Natural killer cell (primary cell): ENCODE results near the gene SMAD3. TPM values are rescaled to one million over a fixed set of nuclear protein-coding genes. Genes with fewer than 3 reads are reported as not detected.

Experiments used
- ATAC-seq, 3 donors: fragments of 150-1000 bp in 2 of 3; fragments of 200-7000 bp in 1 of 3; cut with Tn5 transposase; 1 replicate in 1 of 3; 2 replicates in 2 of 3; pipeline ENCODE4 v1.10.0; 2021; ENCODE audit warnings: mild to moderate bottlenecking in 2 of 3, moderate library complexity in 2 of 3
- DNase-seq, 2 donors: peaks; one replicate each; pipeline versions ENCODE4 v3.0.0 to v3.0.0-alpha.2; 2013 to 2021; ENCODE audit warnings: mixed read lengths in 1 of 2
- H3K27ac ChIP-seq: one replicate; pipeline ENCODE4 v1.5.1; 2013; ENCODE audit warnings: mild to moderate bottlenecking, low read length
- H3K27me3 ChIP-seq: one replicate; pipeline ENCODE4 v1.6.1; 2013; ENCODE audit warnings: low read length; ENCODE audit not compliant: control insufficient read depth, insufficient read depth
- H3K36me3 ChIP-seq: one replicate; pipeline ENCODE4 v1.6.1; 2013; ENCODE audit warnings: low read length; ENCODE audit not compliant: control insufficient read depth, insufficient read depth
- H3K4me1 ChIP-seq: one replicate; pipeline ENCODE4 v1.6.1; 2013; ENCODE audit warnings: low read length; ENCODE audit not compliant: control insufficient read depth, insufficient read depth
- H3K4me3 ChIP-seq: one replicate; pipeline ENCODE4 v1.5.1; 2013; ENCODE audit warnings: low read length
- H3K9me3 ChIP-seq: one replicate; pipeline ENCODE4 v1.6.1; 2013; ENCODE audit warnings: low read length; ENCODE audit not compliant: control insufficient read depth, insufficient read depth
- H3K27ac Mint-ChIP-seq, 2 donors: one replicate each; pipeline ENCODE4 v1.8.0; 2022; ENCODE audit warnings: mild to moderate bottlenecking in 2 of 2, mixed read lengths in 2 of 2, moderate library complexity in 1 of 2
- H3K27me3 Mint-ChIP-seq, 2 donors: one replicate each; pipeline ENCODE4 v1.8.0; 2022; ENCODE audit warnings: low read depth in 2 of 2, mixed read lengths in 2 of 2
- H3K36me3 Mint-ChIP-seq: one replicate; pipeline ENCODE4 v1.8.0; 2022; ENCODE audit warnings: mixed read lengths
- H3K4me1 Mint-ChIP-seq, 2 donors: one replicate each; pipeline ENCODE4 v1.8.0; 2022; ENCODE audit warnings: mixed read lengths in 2 of 2
- H3K4me3 Mint-ChIP-seq: one replicate; pipeline ENCODE4 v1.8.0; 2022; ENCODE audit warnings: mild to moderate bottlenecking, moderate library complexity, mixed read lengths
- H3K9me3 Mint-ChIP-seq, 2 donors: one replicate each; pipeline ENCODE4 v1.8.0; 2022; ENCODE audit warnings: mixed read lengths in 2 of 2
- WGBS: methylation state at CpG from one replicate; pipeline ENCODE4 v1.1.7; 2013; ENCODE audit warnings: missing lambda C conversion rate; ENCODE audit not compliant: insufficient coverage; 5-methylcytosine and 5-hydroxymethylcytosine counted together
- intact Hi-C: fragments of 100-400 bp; cut with micrococcal nuclease; formaldehyde crosslinking; loops from one replicate; pipeline ENCODE4 v1.14.2; 2022
- total RNA-seq, 4 donors: library from RNA; stranded (reverse); fragments of 120-200 nt in 1 of 4; gene quantifications; one replicate each; pipeline versions ENCODE4 v1.2.3 to v1.2.4, GENCODE V29; 2013 to 2022
- TF ChIP-seq, protein P1 (sequence below): fragments of 200-600 bp; IDR thresholded peaks from one replicate; pipeline ENCODE4 v1.8.0; 2022; ENCODE audit warnings: antibody characterized with exemption

Gene SMAD3
- total RNA-seq, 3 donors from 2014 or later (not counting 1 experiment from before 2014, with no cell fraction given) = 47.1 to 72.6 (median 63.0) TPM

- Histone ChIP-seq H3K4me1 (no peaks in the 10 kb centered on the region), H3K36me3 (peaks cover 35% of the 10 kb centered on the region), H3K27me3 (no peaks in the 10 kb centered on the region), H3K27ac (no peak overlapping the region), H3K9me3 (no peaks in the 10 kb centered on the region), H3K4me3 (no peak overlapping the region)
- Mint-ChIP-seq H3K9me3 (no peaks in the 10 kb centered on the region), H3K27me3 (no peaks in the 10 kb centered on the region), H3K4me3 (no peak overlapping the region), H3K4me1 (peaks cover 8 to 11% of the 10 kb centered on the region in 2 donors), H3K27ac (no peak overlapping the region), H3K36me3 (peaks cover 34% of the 10 kb centered on the region)
- intact Hi-C loops = no loop called here
- TF ChIP-seq, protein P1, sequence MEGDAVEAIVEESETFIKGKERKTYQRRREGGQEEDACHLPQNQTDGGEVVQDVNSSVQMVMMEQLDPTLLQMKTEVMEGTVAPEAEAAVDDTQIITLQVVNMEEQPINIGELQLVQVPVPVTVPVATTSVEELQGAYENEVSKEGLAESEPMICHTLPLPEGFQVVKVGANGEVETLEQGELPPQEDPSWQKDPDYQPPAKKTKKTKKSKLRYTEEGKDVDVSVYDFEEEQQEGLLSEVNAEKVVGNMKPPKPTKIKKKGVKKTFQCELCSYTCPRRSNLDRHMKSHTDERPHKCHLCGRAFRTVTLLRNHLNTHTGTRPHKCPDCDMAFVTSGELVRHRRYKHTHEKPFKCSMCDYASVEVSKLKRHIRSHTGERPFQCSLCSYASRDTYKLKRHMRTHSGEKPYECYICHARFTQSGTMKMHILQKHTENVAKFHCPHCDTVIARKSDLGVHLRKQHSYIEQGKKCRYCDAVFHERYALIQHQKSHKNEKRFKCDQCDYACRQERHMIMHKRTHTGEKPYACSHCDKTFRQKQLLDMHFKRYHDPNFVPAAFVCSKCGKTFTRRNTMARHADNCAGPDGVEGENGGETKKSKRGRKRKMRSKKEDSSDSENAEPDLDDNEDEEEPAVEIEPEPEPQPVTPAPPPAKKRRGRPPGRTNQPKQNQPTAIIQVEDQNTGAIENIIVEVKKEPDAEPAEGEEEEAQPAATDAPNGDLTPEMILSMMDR = no peak
- ATAC-seq (no peak), DNase-seq (no peak)
- WGBS = no CpG with 5 or more reads among the region's 1 CpG
Measured at GRCh38 chr15:67228286-67228685, 162.9 kb downstream of the SMAD3 start.

DNA sequence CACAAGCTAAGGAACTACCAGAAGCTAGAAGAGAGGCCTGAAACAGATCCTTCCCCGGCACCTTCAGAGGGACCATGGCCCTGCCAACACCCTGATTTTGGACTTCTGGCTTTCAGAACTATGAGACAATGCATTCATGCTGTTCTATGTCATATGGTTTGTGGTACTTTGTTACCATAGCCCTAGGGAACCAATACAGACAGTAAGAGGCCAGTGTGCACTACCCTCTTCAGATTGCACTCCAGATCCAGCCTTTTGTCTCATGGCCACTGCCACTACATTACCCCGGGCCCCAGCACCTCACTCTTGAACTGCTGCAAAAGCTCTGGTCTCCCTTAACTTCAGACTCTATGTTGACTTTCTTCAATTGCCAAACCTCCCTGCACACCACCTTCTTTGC is 165.1 kb downstream of the SMAD3 start:
- Mint-ChIP-seq H3K4me3 (no peak overlapping the region), H3K27ac (no peak overlapping the region), H3K4me1 (peaks cover 8 to 11% of the 10 kb centered on the region in 2 donors), H3K27me3 (no peaks in the 10 kb centered on the region), H3K36me3 (peaks cover 48% of the 10 kb centered on the region), H3K9me3 (no peaks in the 10 kb centered on the region)
- H3K27me3 ChIP-seq = no peaks in the 10 kb centered on the region
- H3K4me1 ChIP-seq = no peaks in the 10 kb centered on the region
- 98% methylated on average over 2 of the region's 2 CpGs for WGBS
- intact Hi-C loops = no loop called here
- TF ChIP-seq, protein P1 = no peak
- no peak overlapping the region for H3K4me3 ChIP-seq
- peaks cover 51% of the 10 kb centered on the region for H3K36me3 ChIP-seq
- no peaks in the 10 kb centered on the region for H3K9me3 ChIP-seq
- DNase-seq (no peak), ATAC-seq (no peak)
- no peak overlapping the region for H3K27ac ChIP-seq

DNA sequence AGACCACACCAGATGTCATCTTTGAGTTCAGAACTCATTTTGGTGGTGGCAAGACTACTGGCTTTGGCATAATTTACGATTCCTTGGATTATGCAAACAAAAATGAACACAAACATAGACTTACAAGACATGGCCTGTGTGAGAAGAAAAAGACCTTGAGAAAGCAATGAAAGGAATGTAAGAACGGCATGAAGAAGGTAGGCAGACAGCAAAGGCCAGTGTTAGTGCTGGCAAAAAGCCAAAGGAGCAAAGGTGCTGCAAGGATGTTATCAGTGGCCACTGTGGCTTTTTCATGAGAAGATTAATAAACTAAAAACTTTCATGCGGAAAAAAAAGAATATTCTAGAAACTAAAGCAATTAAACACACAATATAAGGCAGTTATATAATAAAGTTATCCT is 167.2 kb downstream of the SMAD3 start:
- H3K36me3 ChIP-seq = peaks cover 50% of the 10 kb centered on the region
- 100% methylated on average over 2 of the region's 3 CpGs for WGBS

More for the DNA sequence above, 167.2 kb downstream of the SMAD3 start:
- DNase-seq (no peak), ATAC-seq (no peak)
- Mint-ChIP-seq H3K27me3 (no peaks in the 10 kb centered on the region), H3K4me1 (peaks cover 11 to 20% of the 10 kb centered on the region in 2 donors), H3K9me3 (no peaks in the 10 kb centered on the region), H3K27ac (no peak overlapping the region), H3K4me3 (no peak overlapping the region), H3K36me3 (peaks cover 48% of the 10 kb centered on the region)
- Histone ChIP-seq H3K27ac (no peak overlapping the region), H3K4me3 (no peak overlapping the region), H3K27me3 (no peaks in the 10 kb centered on the region), H3K9me3 (no peaks in the 10 kb centered on the region), H3K4me1 (no peaks in the 10 kb centered on the region)
- intact Hi-C loops = no loop called here
- TF ChIP-seq, protein P1 = no peak
